NCI-H526 (cell line): ENCODE data around the gene MZB1.
"Not testable (repeated sequence)": the region's sequence is repeated elsewhere in the genome, so short reads cannot be mapped to it uniquely, and the experiment has no call there.

ENCODE experiments used
- DNase-seq, 2 experiments: peaks; one replicate each; lab custom pipeline; 2025; lab: John Stamatoyannopoulos, UW

Gene MZB1

DNA sequence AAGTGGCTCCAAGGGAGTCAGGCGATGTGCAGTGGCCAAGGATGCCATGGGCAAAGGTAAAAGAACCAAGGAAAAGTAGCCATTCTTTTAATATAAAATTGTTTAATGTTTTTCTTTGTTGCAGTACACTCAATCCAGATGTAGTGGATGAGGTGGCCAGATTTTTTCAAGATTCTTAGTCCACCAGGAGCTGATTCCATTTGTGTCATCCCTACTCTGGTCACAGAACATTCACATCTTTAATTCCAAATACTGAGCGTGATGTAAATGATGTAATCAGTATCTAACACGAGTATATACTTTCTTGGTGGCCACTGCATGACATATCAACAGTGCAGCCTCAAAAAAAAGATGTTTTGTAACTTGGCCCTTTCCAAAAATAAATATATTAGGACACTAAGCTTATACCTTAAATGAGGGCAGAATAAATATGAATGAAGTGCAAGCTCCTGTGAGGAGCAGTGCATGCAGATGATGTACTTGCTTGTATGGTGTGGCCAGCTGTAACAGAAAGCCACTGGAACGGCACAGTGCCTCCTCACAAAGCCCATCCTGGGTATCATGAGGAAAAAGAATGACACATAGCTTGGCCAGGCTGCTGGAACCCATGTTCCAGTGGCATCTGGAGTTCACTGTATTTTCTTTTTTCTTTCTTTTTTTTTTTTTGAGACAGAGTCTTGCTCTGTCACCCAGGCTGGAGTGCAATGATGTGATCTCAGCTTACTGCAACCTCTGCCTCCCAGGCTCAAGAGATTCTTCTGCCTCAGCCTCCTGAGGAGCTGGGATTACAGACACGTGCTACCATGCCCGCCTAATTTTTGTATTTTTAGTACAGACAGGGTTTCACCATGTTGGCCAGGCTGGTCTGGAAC lies 20.6 kb upstream of the MZB1 start:
- DNase-seq: no peak

DNA sequence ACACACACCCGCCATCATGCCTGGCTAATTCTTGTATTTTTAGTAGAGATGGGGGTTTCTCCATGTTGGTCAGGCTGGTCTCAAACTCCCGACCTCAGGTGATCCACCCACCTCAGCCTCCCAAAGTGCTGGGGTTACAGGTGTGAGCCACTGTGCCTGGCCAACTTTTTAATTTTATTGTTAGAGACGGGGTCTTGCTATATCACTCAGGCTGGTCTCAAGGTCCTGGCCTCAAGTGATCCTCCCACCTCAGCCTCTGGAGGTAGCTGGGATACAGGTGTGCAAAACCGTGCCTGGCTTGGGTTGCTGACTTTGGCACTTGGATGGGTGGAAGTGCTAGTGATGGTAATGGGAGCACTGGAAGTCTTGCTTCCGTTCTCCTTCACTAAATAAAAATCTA lies 19.4 kb upstream of the MZB1 start:
- DNase-seq: not testable (repeated sequence)

DNA sequence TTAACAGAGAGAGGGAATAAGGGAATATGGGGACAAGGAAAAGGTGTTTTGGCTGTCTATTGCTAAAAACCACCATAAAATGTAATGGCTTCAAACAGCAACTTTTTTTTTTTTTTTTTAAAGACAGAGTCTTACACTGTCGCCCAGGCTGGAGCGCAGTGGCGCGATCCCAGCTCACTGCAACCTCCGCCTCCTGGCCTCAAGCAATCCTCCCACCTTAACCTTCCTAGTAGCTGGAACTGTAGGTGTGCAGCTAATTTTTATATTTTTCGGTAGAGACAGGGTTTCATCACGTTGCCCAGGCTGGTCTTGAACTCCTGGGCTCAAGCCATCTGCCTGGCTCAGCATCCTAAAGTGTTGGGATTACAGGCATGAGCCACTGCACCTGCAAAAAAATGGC lies 18.5 kb upstream of the MZB1 start:
- no peak for DNase-seq

- DNase-seq: no peak
Observed at GRCh38 chr5:139407517-139407916, 17.8 kb upstream of the MZB1 start.

GRCh38 chr5:139406963-139407362 lies 17.2 kb upstream of the MZB1 start:
- no peak for DNase-seq

DNA sequence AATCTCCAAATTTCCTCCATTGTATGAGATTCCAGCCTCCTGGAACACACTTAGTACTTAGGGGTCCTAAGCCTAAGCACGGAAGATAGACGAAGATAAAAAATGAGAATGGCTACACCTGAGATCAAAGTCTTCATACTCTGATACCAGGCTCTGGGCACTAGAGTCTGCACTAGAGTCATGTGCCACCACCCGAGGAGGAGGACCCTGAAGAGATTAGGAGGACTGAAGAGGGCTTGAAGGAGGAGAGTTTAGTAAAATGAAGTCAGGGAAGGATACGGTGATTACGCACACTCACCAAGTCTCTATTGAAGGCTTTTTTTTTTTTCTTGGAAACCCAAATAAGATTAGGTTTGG lies 14.7 kb upstream of the MZB1 start:
- peak; percentile 50 to 64 for DNase-seq

DNA sequence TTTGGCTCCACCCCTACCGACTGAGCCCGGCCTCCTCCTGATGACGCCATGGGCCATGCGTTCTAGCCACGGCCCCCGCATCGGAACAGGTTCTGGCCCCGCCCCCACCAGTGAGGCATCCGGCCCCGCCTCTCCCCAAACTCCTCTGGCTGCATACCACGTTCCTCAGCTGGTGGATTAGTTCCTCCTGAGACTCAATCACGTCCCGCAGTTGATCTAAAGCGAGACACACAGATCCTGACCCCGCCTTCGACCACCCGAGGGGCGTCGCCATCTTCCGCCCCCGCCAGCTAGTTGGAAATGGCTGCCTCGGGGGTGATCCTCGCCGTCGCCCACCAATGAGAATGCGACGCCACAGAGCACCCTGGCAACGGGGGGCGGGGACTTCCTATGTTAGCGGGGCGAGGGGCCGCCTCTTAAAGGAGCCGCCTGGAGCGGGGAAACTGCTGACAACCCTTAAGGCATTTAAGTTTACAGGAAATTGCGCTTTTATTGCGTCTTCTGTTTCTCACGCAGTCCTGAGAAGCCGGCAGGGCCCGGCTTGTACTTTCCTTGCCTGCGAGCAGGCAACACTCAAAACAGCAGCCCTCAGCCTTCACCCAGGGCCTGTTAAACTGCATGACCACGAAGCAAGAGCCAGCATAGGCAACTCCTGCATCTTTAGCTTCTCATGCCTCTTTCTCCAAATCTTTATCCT lies 14.2 kb upstream of the MZB1 start, which contains the start of gene SPATA24:
TSS of gene SPATA24 (minus strand) at position 303 of the 697 bp plus-strand sequence. CDS start at position 274, 29 bp downstream.
- DNase-seq: peak; percentile 97 to 100

GRCh38 chr5:139403418-139403786 lies 13.7 kb upstream of the MZB1 start:
- DNase-seq: no peak

GRCh38 chr5:139402561-139403158 lies 12.9 kb upstream of the MZB1 start:
- DNase-seq: peak in 1 of 2 experiments; percentile 68

DNA sequence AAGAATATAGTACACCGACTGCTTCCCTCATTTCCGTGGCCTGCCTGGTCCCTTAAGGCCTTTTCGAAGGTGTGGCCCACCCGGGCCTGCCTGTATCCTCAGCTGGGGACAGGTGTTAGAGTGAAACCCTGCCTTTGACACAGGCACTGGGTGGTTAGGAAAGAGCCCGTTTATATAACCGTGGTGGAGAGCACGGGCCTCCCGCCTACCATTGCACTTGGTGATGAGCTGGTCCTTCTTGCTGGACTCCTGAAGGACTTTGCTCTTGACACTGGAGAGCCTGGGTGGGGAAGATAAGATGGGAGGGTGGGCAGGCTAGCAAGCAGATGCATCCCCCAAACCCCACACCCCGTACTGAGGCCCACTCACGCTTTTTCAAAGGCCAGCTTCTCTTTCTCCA lies 11.8 kb upstream of the MZB1 start:
- DNase-seq: no peak

GRCh38 chr5:139399501-139400121 lies 9.9 kb upstream of the MZB1 start:
- no peak for DNase-seq

- no peak for DNase-seq
Observed at GRCh38 chr5:139397921-139398320, 8.2 kb upstream of the MZB1 start.

- no peak for DNase-seq
Observed at GRCh38 chr5:139396691-139397090, 7.0 kb upstream of the MZB1 start.

DNA sequence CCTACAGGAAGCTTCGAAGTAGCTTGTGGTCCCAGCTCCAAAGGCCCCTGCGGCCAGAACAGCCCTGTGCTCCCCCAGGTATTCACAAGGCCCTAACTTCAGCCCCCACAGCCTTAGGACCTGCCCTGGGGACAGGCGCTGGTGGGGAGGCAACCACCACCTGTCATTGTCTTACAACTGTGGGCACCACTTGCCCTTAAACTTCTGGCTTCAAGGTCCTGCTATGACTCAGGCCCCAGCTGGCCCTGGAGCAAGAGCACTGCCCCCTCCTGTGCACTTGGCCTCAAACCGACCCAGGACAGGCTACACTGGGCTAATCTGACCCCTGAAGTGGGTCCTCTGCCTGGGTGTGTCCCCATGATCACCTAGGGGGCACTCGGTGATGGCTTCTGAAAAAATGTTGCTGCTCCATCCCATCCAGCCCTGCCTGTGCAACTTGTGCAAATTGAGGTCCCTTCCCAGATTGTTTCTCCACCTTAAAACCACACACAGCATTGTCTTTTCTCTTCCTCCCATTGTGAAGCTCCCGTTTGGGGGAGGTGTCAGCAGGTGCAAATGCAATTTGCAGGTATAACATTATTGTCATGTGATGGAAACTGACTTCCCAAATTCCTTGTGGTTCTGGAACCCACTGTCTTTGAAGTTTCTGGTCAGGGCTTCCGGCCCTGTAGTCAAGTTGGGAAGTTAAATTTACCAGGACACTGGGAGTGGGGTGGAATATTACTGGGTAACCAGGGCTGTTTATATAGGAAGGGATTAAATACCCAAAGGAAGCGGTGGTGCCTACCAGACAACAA lies 6.3 kb upstream of the MZB1 start:
- DNase-seq: no peak

GRCh38 chr5:139394654-139395566 lies 5.2 kb upstream of the MZB1 start, which contains the start of gene PROB1:
TSS of gene PROB1 (minus strand) at chr5:139395104. CDS start at chr5:139395081, 23 bp downstream.
- DNase-seq: no peak

- DNase-seq: peak; percentile 23 to 88
Observed at GRCh38 chr5:139394123-139394653, 4.5 kb upstream of the MZB1 start.

- DNase-seq: peak in 1 of 2 experiments; percentile 67
Observed at GRCh38 chr5:139393497-139394122, 3.9 kb upstream of the MZB1 start.

DNA sequence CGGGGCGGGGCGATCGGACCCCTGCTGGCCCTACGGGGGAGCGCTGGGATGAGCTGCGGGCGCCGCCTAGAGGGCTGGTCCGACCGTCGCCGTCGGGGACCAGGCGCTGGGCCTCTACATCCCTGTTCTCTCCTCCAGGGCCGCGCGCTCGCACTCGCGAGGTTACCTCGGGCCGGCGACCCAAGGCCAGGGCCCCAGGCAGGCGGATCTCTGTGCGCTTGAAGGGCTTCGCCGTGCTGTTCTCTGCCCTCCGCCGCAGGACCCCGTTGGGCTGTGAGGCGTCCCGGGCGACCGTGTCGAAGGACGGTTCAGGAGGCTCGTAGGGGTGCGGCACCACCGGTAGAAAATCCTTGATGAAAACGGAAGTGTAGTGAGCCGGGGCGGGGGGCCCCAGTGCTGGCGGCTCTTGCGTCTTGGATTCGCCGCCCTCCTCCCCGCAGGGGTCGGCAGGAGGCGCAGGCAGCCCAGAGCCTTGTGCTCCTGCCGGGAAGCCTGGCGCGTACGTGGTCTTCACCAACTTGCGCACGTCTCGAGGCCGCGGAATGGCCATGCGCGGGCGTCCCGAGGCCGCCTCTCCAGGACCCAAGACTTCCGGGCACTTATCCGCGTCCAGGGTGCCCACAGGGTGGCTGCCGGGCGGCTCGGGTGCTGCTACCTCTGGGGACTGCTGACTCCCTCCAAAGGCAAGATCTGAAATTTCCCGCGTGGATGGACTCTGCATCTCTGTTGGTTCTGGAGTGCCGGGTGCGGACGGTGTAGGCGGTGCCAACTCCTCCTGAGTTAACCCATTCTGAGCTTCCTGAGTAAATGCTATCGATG lies 3.2 kb upstream of the MZB1 start:
- peak; percentile 69 to 95 for DNase-seq

- no peak for DNase-seq
Observed at GRCh38 chr5:139392324-139392677, 2.6 kb upstream of the MZB1 start.
